HUES48 (cell line): ENCODE results near the gene PCGF3.

Experiments
- H3K27ac ChIP-seq: one replicate; pipeline ENCODE4 v1.7.0; 2013; ENCODE audit warnings: low read depth, low read length, inconsistent platforms
- H3K27me3 ChIP-seq: 2 replicates; pipeline ENCODE4 v1.6.1; 2013; ENCODE audit warnings: mild to moderate bottlenecking, low read length; ENCODE audit not compliant: control insufficient read depth, insufficient read depth
- H3K36me3 ChIP-seq: 2 replicates; pipeline ENCODE4 v1.6.1; 2013; ENCODE audit warnings: low read length; ENCODE audit not compliant: control insufficient read depth, insufficient read depth
- H3K4me1 ChIP-seq: 2 replicates; pipeline ENCODE4 v1.6.1; 2013; ENCODE audit warnings: mild to moderate bottlenecking, low read length; ENCODE audit not compliant: control insufficient read depth, insufficient read depth
- H3K4me3 ChIP-seq: 2 replicates; pipeline ENCODE4 v1.5.1; 2013; ENCODE audit warnings: mild to moderate bottlenecking, low read depth, low read length
- H3K9ac ChIP-seq: 2 replicates; pipeline ENCODE4 v1.6.1; 2013; ENCODE audit warnings: mild to moderate bottlenecking, low read depth, low read length, moderate library complexity
- H3K9me3 ChIP-seq: 2 replicates; pipeline ENCODE4 v1.6.1; 2013; ENCODE audit warnings: low read length; ENCODE audit not compliant: control insufficient read depth, insufficient read depth

The PCGF3 gene

DNA sequence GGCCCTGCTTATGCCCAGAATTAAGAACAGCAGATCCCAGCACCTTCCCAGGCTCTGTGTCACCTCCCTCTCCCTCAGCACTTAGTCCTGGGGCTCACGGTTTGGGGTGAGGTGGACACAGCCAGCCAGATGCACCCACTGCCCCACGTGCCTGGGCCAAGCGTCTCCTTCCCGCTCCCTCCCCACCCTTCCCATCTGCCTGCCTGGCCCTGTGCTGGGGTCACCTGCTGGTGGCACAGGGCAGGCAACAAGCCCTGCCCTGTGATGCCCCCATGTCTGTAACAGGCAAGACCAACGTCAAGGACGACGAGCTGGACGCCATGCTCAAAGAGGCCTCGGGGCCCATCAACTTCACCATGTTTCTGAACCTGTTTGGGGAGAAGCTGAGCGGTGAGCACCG, 26.0 kb upstream of the PCGF3 start:
- no peak overlapping the region for H3K27ac ChIP-seq

DNA sequence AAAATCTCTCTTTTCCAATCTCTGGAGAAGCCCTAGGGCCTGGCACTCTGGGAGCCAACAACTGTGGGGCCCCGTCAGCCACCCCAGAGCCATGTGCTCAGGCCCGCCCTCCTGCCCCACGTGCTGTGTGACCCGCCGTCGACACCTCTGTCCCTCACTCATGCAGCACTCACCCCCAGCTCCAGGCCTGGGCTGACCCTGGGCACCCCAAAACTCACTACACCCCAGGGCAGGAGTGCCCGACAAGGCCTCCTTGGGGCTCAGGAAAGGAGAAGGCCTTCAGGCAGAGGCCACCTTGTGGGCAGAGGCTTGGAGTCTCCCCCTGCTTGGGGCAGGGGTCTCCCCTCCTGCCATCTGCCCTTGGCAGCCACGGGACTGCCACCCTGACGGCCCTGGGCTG, 25.5 kb upstream of the PCGF3 start:
- Histone ChIP-seq H3K4me3 (peak overlapping the region; percentile 63; the same call in 1 of the 2 replicates), H3K4me1 (peaks cover 13% of the 10 kb centered on the region; the same call in 1 of the 2 replicates), H3K27ac (no peak overlapping the region), H3K27me3 (no peaks in the 10 kb centered on the region), H3K9ac (no peak overlapping the region), H3K36me3 (no peaks in the 10 kb centered on the region), H3K9me3 (no peaks in the 10 kb centered on the region)

More for the DNA sequence above, 26.0 kb upstream of the PCGF3 start:
- Histone ChIP-seq H3K9me3 (no peaks in the 10 kb centered on the region), H3K27me3 (no peaks in the 10 kb centered on the region), H3K9ac (no peak overlapping the region), H3K4me1 (peaks cover 13% of the 10 kb centered on the region; the same call in 1 of the 2 replicates), H3K4me3 (no peak overlapping the region), H3K36me3 (no peaks in the 10 kb centered on the region)

DNA sequence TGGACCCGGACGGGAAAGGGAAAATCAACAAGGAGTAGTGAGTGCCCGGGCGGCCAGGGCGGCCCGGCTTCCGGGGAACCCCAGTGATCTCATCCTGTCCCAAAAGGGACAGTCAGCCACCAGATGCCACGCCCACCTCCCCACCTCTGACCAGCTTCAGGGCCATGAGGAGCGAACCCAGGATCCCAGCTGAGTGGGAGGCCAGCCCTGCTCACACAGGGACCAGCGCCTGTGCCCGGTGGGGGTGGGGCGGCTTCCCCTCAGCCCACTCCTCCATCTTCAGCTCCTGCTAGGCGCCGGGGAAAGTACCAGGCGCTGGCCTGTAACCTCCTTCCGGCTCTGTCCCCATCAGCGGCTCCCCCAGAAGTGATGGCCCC, 25.1 kb upstream of the PCGF3 start:
- no peaks in the 10 kb centered on the region for H3K36me3 ChIP-seq
- H3K27ac ChIP-seq, result no peak overlapping the region
- no peak overlapping the region; the same call in 1 of the 2 replicates for H3K9ac ChIP-seq
- H3K4me3 ChIP-seq, result peak overlapping the region; percentile 63
- H3K4me1 ChIP-seq, result peaks cover 13% of the 10 kb centered on the region; the same call in 1 of the 2 replicates
- no peaks in the 10 kb centered on the region for H3K27me3 ChIP-seq
- no peaks in the 10 kb centered on the region for H3K9me3 ChIP-seq

DNA sequence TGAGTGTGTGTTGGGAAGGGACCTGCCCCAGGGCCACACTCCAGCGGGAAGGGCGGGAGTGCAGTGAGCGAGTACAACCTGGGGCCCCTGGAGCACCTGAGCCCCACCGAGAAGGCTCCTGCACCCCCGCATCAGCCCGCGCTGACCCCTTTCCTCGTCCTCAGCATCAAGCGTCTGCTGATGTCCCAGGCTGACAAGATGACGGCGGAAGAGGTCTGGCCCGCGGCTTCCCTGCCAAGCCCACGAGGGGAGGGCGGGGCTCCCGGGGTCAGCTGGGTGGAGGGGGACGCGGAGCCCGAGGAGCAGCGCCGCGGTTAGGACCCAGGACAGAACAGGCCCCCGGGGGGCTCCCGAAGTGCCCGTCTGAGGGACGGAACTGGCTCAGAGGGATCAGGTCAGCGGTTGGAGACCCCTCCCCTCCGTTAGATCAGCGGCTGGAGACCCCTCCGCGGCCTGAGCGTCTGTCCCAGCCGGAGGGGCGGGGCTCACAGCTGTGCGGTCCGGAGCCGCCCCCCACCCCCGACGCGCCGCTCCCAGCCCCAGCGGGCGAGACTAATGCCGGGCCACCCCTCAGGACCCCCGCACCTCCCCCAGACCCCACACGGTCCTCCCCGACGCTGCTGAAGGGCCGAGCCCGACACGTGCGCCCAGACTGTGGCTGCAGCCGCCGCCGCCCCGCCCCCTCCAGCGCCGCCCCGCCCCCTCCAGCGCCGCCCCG, 24.5 kb upstream of the PCGF3 start:
- no peaks in the 10 kb centered on the region for H3K9me3 ChIP-seq
- H3K27ac ChIP-seq, result no peak overlapping the region
- H3K27me3 ChIP-seq, result no peaks in the 10 kb centered on the region
- peak overlapping the region; percentile 63 for H3K4me3 ChIP-seq
- no peak overlapping the region; the same call in 1 of the 2 replicates for H3K9ac ChIP-seq
- H3K36me3 ChIP-seq, result no peaks in the 10 kb centered on the region
- peaks cover 13% of the 10 kb centered on the region; the same call in 1 of the 2 replicates for H3K4me1 ChIP-seq

DNA sequence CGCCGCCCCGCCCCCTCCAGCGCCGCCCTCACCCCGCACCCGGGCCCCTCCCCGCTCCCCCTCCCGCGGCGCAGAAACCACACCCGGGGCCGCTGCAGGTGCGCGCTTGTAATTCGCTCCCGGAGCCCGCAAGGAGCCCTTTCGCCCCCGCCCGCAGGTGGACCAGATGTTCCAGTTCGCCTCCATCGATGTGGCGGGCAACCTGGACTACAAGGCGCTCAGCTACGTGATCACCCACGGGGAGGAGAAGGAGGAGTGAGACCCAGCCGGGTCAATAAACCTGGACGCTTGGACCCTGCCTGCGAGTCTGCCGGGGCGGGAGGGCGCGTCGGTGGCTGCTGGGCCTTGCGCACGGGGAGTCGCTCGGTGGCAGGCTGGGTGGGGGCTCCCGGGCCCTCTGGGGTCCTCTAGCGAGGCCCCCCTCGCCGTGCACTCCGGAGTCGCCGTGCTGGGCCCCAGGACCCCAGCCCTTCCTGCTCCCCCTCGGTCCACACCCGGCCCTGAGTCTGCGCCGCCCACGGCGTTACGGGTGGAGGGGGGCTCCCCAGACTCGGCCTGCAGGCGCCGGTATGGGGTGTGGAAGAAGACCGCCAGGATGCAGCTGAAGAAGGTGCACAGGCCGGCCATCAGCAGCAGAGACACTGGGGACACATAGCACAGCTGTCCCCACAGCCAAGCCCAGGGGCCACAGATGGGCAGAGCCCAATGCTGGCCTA, 23.7 kb upstream of the PCGF3 start:
- H3K4me3 ChIP-seq, result peak overlapping the region; percentile 56
- no peak overlapping the region for H3K9ac ChIP-seq

DNA sequence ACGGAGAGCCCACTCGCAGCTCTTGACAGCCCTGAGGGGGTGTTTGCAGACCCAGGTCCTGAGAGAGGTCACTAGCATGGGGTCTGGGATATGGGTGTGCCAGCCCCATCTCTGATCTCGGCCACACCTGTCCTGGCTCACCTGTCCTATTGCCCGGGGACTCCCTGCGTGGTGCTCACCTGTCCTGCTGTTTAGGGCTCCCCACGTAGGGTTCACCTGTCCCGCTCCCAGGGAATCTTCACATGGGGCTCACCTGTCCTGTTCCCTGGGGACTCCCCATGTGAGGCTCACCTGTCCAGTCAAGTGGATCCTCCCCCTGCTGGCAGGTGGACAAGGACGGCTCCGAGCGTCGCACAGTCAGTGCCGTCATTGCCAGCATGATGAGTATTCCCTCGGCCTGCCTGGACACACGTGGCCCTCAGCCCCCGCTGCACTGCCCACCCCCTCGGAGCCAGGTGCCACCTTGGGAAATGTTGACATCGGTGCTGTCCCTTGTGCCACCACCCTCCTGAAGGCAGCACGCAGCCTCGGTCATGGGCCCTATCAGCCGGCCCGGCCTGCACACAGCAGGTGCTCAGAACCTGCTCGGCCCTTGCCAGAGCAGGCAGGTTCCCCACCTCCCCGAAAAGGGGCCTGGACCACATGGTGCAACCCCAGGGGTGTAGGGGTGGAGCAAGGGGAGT, 23.0 kb upstream of the PCGF3 start:
- Histone ChIP-seq H3K27me3 (no peaks in the 10 kb centered on the region), H3K9me3 (no peaks in the 10 kb centered on the region), H3K4me3 (no peak overlapping the region), H3K4me1 (peaks cover 10% of the 10 kb centered on the region; the same call in 1 of the 2 replicates), H3K27ac (no peak overlapping the region), H3K9ac (no peak overlapping the region), H3K36me3 (no peaks in the 10 kb centered on the region)

More for the DNA sequence above, 23.7 kb upstream of the PCGF3 start:
- no peaks in the 10 kb centered on the region for H3K27me3 ChIP-seq
- peaks cover 10% of the 10 kb centered on the region; the same call in 1 of the 2 replicates for H3K4me1 ChIP-seq
- H3K36me3 ChIP-seq, result no peaks in the 10 kb centered on the region
- no peaks in the 10 kb centered on the region for H3K9me3 ChIP-seq
- no peak overlapping the region for H3K27ac ChIP-seq

DNA sequence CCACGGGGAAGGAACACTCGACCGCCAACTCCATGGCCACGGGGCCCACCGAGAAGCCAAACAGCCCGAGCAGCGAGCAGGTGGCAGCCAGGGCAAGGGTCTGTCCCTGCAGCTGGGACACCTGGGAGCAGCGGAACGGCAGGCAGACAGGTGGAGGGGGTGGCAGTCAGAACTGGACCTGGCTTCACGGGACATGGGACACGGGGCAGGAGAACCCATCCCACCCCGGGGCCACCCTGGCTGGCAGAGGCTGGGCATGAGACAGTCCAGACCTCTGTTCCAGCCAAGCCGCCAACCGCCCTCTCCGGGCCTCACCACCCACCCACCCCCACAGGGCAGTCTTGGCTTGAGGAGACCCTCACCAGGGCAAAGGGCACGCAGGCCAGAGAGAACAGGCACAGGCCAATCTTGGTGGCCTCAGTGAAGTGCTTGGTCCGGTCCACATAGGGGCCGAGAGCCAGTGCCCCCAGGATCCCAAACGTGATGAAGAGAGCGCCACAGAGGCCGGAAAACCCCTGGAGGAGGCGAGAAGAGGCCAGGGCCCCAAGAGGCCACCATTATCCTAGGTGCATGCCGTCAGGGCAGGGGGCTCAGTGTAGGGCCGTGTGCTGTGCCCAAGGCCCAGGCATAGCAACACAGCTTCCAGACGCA, 22.3 kb upstream of the PCGF3 start:
- Histone ChIP-seq H3K36me3 (no peaks in the 10 kb centered on the region), H3K4me1 (peaks cover 14% of the 10 kb centered on the region; the same call in 1 of the 2 replicates), H3K27me3 (no peaks in the 10 kb centered on the region), H3K27ac (no peak overlapping the region), H3K9ac (no peak overlapping the region), H3K4me3 (no peak overlapping the region), H3K9me3 (no peaks in the 10 kb centered on the region)

DNA sequence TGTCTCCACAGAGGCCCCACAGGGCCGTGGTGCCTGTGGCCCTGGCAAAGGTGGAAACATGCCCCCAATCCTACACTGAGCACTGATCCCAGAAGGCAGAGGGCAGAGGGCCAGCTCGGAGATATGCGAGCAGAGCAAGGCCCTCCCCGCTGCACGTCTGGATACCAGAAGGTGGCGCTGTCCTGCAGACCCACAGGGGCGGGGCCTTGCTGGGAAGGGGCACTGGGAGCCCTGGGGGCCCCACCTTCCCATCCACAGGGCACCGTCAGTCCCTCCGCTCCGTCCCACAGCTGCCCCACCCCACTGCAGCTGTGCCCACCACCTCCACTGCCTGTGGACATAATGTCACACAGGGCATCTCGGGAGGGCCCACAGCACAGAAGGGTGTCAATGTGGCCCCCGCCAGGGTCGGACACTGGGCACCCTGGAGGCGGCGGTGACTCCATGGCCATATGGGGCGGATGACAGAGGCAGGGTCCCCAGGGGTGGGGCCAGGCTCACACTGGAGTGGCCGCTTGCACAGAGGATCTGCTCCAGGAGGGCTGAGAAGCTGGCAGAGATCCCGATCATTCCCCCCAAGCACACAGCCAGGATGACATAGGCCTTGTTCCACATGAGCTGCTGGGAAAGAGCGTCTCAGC, 21.5 kb upstream of the PCGF3 start:
- H3K4me3 ChIP-seq, result no peak overlapping the region
- no peaks in the 10 kb centered on the region for H3K9me3 ChIP-seq
- no peak overlapping the region for H3K27ac ChIP-seq
- no peak overlapping the region for H3K9ac ChIP-seq
- peaks cover 18% of the 10 kb centered on the region; the same call in 1 of the 2 replicates for H3K4me1 ChIP-seq
- no peaks in the 10 kb centered on the region for H3K27me3 ChIP-seq
- no peaks in the 10 kb centered on the region for H3K36me3 ChIP-seq

DNA sequence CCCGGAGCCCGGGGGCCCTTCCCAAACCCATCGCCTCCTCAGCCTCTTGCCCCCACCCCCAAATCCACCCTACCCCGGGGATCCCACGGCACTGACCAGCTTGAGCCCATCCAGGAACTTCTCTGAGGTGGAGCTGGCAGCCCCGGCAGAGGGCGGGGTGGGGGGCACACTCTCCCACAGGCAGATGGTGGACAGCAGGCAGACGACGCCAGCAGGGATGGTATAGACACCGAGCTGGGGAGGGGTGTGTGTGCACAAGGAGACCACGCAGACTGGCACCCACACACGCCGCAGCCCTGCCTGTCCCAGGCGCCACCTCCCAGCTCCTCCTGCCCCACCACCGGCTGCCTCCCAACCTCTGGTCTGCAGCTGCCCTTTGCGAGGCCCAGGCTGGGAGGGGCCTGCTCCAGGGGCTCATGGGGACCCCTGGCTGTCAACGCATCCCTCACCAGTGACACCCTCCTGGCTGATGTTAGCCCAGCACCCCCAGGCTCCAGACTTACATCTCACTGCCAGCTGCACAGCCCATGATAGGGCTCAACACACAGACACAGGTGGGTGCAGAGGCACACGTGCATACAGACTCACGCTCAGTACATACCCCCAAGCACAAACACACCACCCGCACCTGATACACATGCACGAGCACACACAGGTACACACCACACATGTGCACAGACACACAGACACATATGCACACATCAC, 20.9 kb upstream of the PCGF3 start:
- no peaks in the 10 kb centered on the region for H3K27me3 ChIP-seq
- no peaks in the 10 kb centered on the region for H3K9me3 ChIP-seq
- no peak overlapping the region for H3K9ac ChIP-seq
- no peak overlapping the region for H3K27ac ChIP-seq
- peaks cover 24% of the 10 kb centered on the region for H3K4me1 ChIP-seq
- no peak overlapping the region for H3K4me3 ChIP-seq
- H3K36me3 ChIP-seq, result no peaks in the 10 kb centered on the region
